Psoas muscle (tissue), 8 donors: ENCODE results near the gene MICAL1. TPM values are rescaled to one million over a fixed set of nuclear protein-coding genes. Genes with fewer than 3 reads are reported as not detected.

ENCODE experiments used
- ATAC-seq, 4 donors: fragments of 200-7000 bp; cut with Tn5 transposase; one replicate each; pipeline ENCODE4 v1.9.1; 2020; ENCODE audit warnings: moderate library complexity in 3 of 4, mild to moderate bottlenecking in 2 of 4
- DNase-seq, 2 donors: peaks; one replicate each; pipeline ENCODE4 v3.0.0-alpha.2; 2020
- H3K27ac ChIP-seq: fragments of 200-600 bp; one replicate; pipeline ENCODE4 v1.8.0; 2022
- H3K27me3 ChIP-seq, 3 donors: fragments of 200-600 bp in 1 of 3; one replicate each; pipeline versions ENCODE4 v1.6.1 to v1.8.0; 2013 to 2022; ENCODE audit warnings: low read length in 2 of 3, mild to moderate bottlenecking in 2 of 3, moderate library complexity in 1 of 3; ENCODE audit not compliant: insufficient read depth in 3 of 3
- H3K36me3 ChIP-seq, 2 donors: fragments of 200-600 bp in 1 of 2; one replicate each; pipeline versions ENCODE4 v1.6.1 to v1.8.0; 2013 to 2022; ENCODE audit warnings: low read depth in 1 of 2, mild to moderate bottlenecking in 1 of 2, moderate library complexity in 1 of 2; ENCODE audit not compliant: insufficient read depth in 1 of 2
- H3K4me1 ChIP-seq: fragments of 200-600 bp; one replicate; pipeline ENCODE4 v1.8.0; 2022
- H3K4me3 ChIP-seq: fragments of 200-600 bp; one replicate; pipeline ENCODE4 v1.8.0; 2022; ENCODE audit warnings: mild to moderate bottlenecking
- H3K9me3 ChIP-seq: fragments of 200-600 bp; one replicate; pipeline ENCODE4 v1.8.0; 2022
- CTCF ChIP-seq: fragments of 200-600 bp; IDR thresholded peaks from one replicate; pipeline ENCODE4 v1.8.0; 2022; ENCODE audit warnings: antibody characterized with exemption
- WGBS, 3 donors: extraction: QIAGEN DNeasy Blood & Tissue Kit; methylation state at CpG; one replicate each; pipeline versions ENCODE4 v1.1.6 to v1.1.7; 2013; 5-methylcytosine and 5-hydroxymethylcytosine counted together
- intact Hi-C, 2 donors: fragments of 100-400 bp; cut with DNase I; formaldehyde crosslinking; loops; one replicate each; pipeline versions ENCODE4 v1.11.0 to v1.14.2; 2022
- polyA plus RNA-seq, 3 donors: library from polyadenylated mRNA; stranded (reverse); fragments of 200-250 nt; gene quantifications; one replicate each; pipeline ENCODE4 v1.2.3, GENCODE V29; 2013
- total RNA-seq, 4 donors: library from RNA; stranded (reverse); fragmentation: NEBNext Ultra II Directional in 2 of 4; extraction: Animal tissue kit (Norgen Biotek cat#: 25700) in 2 of 4; gene quantifications; one replicate each; pipeline versions ENCODE4 v1.2.1 to v1.2.4, GENCODE V29; 2021 to 2023
- donor health status: healthy with polysubstance abuse.
- donor health status: DM: no; HTN: no; CAD: no; lungs with moderate emphysema.
- donor health status: Bipolar disorder and iron deficiency.
- donor health status: healthy.
- donor health status: DM: yes; HTN: yes; CAD: no.
- donor health status: DM: no; HTN: no; CAD: no.
- donor health status: DM: no; HTN: no; CAD: no.
- donor health status: DM: yes; HTN: yes; CAD: no.

MICAL1 gene
- total and polyA plus RNA-seq, 7 donors: 3.1 to 9.4 (median 6.2) TPM

DNA sequence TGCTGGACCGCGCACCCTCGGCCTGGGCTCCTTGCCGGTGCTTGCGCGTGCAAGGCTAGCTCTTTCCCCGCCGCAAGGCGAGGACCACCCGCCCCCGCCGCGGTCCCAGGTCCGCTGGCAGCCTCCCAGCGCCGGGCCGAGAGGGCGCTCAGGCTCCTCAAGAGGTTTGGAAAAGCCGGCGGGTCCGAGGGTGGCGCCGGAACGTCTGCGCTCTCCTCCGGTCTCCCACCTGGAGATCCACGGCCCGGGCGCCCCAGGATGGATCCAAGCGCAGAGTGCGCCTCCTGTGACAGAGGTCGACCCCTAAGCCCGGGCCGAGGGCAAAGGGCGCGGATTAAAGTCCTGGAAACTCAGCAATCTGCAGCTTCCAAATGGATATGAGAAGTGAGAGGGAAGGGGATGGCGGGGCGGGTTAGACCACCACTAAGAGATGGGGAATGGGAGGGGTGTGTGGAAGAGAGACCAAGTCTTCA is 575 bp upstream of the MICAL1 start:
- DNase-seq (no peak), ATAC-seq (peak; percentile 5 to 26 (median 19))
- Histone ChIP-seq H3K4me3 (peak overlapping the region; percentile 93), H3K4me1 (peaks cover 25% of the 10 kb centered on the region), H3K36me3 (no peaks in the 10 kb centered on the region), H3K27me3 (no peaks in the 10 kb centered on the region), H3K9me3 (no peaks in the 10 kb centered on the region), H3K27ac (peak overlapping the region; percentile 83)
- intact Hi-C loops: no loop called here
- WGBS, 3 donors: 5 to 6% (median 5%) methylated on average over 34 to 38 of the region's 38 CpGs
- no peak for TF ChIP-seq CTCF

- Histone ChIP-seq H3K27ac (peak overlapping the region; percentile 61), H3K36me3 (no peaks in the 10 kb centered on the region), H3K9me3 (no peaks in the 10 kb centered on the region), H3K27me3 (no peaks in the 10 kb centered on the region), H3K4me3 (peak overlapping the region; percentile 93), H3K4me1 (peaks cover 25% of the 10 kb centered on the region)
- WGBS, 3 donors: 9 to 17% (median 16%) methylated on average over 45 to 48 of the region's 48 CpGs
- TF ChIP-seq CTCF: no peak
- peak in 2 of 4 donors; percentile 1 to 15 for ATAC-seq
- peak in 1 of 2 donors; percentile 66 for DNase-seq
- intact Hi-C loops: no loop called here
Observed at GRCh38 chr6:109454496-109455436, 806 bp downstream of the MICAL1 start.

- 67 to 88% (median 78%) methylated on average over 27 of the region's 27 CpGs for WGBS, 3 donors
- Histone ChIP-seq H3K9me3 (no peaks in the 10 kb centered on the region), H3K27me3 (no peaks in the 10 kb centered on the region), H3K4me3 (peak overlapping the region; percentile 93), H3K4me1 (peaks cover 25% of the 10 kb centered on the region), H3K27ac (peak overlapping the region; percentile 61), H3K36me3 (no peaks in the 10 kb centered on the region)
- peak; percentile 45 to 73 for DNase-seq
- TF ChIP-seq CTCF: no peak
- intact Hi-C loops: no loop called here
- ATAC-seq: no peak
Observed at GRCh38 chr6:109453594-109454495, 1.7 kb downstream of the MICAL1 start.

GRCh38 chr6:109453156-109453555 is 2.4 kb downstream of the MICAL1 start:
- H3K4me3 ChIP-seq: no peak overlapping the region
- intact Hi-C loops: no loop called here
- no peaks in the 10 kb centered on the region for H3K36me3 ChIP-seq
- TF ChIP-seq CTCF: no peak
- no peak for ATAC-seq
- 70 to 93% (median 77%) methylated on average over 2 of the region's 2 CpGs for WGBS, 3 donors
- H3K4me1 ChIP-seq: peaks cover 20% of the 10 kb centered on the region
- no peak overlapping the region for H3K27ac ChIP-seq
- H3K27me3 ChIP-seq: no peaks in the 10 kb centered on the region
- no peaks in the 10 kb centered on the region for H3K9me3 ChIP-seq
- no peak for DNase-seq
